ENCODE results near the gene NCR3LG1.

The NCR3LG1 gene

DNA sequence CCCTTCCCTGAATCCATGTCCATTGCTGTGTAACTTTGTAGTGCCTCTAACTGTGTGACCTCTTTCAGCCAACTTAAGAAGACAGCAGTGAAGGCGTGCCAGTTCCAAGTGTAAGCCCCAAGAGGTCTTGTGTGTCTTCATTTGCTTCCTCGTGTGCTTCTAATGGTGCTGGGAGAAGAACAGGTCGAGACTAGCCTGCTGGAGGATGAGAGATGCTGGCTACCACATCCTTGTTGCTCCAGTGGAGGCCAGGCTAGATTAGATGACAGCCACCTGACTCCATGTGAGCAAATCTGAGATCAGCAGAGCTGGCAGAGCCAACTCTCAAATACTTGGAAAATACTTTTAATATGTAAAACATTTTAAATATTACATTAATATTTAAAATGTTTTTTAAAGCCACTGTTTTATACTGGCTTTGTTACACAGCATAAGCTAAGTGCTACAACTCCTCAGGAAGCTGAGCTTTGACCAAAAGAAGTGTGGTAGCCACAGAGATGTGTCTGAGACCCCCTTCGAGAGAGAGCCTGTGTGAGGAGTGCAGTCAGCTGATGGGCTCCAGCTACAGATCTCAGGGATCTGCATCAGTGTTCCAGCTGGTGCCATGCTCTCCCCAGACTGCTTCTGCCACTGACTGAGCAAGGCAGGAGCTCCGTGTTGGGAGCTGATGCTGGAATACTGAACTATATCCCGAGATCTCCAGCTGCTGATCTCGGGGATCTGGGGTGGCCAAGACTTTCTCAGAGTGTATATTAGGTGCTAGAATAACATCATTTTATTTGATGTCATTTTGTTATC is 28.0 kb downstream of the NCR3LG1 start:
- TF ChIP-seq, protein P1, sequence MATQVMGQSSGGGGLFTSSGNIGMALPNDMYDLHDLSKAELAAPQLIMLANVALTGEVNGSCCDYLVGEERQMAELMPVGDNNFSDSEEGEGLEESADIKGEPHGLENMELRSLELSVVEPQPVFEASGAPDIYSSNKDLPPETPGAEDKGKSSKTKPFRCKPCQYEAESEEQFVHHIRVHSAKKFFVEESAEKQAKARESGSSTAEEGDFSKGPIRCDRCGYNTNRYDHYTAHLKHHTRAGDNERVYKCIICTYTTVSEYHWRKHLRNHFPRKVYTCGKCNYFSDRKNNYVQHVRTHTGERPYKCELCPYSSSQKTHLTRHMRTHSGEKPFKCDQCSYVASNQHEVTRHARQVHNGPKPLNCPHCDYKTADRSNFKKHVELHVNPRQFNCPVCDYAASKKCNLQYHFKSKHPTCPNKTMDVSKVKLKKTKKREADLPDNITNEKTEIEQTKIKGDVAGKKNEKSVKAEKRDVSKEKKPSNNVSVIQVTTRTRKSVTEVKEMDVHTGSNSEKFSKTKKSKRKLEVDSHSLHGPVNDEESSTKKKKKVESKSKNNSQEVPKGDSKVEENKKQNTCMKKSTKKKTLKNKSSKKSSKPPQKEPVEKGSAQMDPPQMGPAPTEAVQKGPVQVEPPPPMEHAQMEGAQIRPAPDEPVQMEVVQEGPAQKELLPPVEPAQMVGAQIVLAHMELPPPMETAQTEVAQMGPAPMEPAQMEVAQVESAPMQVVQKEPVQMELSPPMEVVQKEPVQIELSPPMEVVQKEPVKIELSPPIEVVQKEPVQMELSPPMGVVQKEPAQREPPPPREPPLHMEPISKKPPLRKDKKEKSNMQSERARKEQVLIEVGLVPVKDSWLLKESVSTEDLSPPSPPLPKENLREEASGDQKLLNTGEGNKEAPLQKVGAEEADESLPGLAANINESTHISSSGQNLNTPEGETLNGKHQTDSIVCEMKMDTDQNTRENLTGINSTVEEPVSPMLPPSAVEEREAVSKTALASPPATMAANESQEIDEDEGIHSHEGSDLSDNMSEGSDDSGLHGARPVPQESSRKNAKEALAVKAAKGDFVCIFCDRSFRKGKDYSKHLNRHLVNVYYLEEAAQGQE (IDR thresholded peaks at IDR 0.05; ENCODE audit: insufficient read depth in 1 of 2, low read depth in 2 of 2, low read length in 2 of 2), result no peak
- no peak for TF ChIP-seq POLR2AphosphoS5 (IDR thresholded peaks at IDR 0.05; ENCODE audit: low read depth, low read length)
- TF ChIP-seq FOXP2 (optimal IDR thresholded peaks at IDR 0.05; ENCODE audit: borderline replicate concordance, extremely low read depth, extremely low read length, insufficient read depth), result no peak
- no peak for TF ChIP-seq TAF1 (IDR thresholded peaks at IDR 0.05; ENCODE audit: borderline replicate concordance, insufficient read depth, low read length)
- no peak for TF ChIP-seq SIN3A (IDR thresholded peaks at IDR 0.05; ENCODE audit: borderline replicate concordance, insufficient read depth, low read length)

DNA sequence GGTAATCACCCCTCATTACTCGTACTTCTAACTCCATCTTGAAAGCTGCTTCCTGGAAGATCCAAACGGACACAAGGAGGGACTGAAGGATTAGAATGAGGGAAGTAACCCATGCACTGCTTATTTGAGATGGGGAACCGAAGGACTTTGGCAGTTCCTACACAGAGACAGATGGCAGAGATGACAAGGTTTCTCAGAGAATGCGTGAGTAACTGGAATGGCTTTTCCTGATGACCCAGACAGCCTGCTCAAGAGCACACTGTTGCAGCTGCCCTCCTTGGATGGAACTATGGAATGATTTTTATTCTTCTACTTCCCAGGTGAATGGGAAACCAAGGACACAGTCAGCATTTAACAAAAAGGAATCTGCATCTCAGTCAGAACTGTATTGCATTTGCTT is 29.6 kb downstream of the NCR3LG1 start:
- TF ChIP-seq POLR2AphosphoS5 (IDR thresholded peaks at IDR 0.05; ENCODE audit: low read depth, low read length), result no peak
- TF ChIP-seq TAF1 (IDR thresholded peaks at IDR 0.05; ENCODE audit: borderline replicate concordance, insufficient read depth, low read length), result no peak
- no peak for TF ChIP-seq SIN3A (IDR thresholded peaks at IDR 0.05; ENCODE audit: borderline replicate concordance, insufficient read depth, low read length)
- TF ChIP-seq, protein P1 (IDR thresholded peaks at IDR 0.05; ENCODE audit: insufficient read depth in 1 of 2, low read depth in 2 of 2, low read length in 2 of 2), result no peak
- no peak for TF ChIP-seq FOXP2 (optimal IDR thresholded peaks at IDR 0.05; ENCODE audit: borderline replicate concordance, extremely low read depth, extremely low read length, insufficient read depth)

GRCh38 chr11:17382046-17382728 is 30.6 kb downstream of the NCR3LG1 start:
- TF ChIP-seq POLR2AphosphoS5 (IDR thresholded peaks at IDR 0.05; ENCODE audit: low read depth, low read length) (no peak), SIN3A (IDR thresholded peaks at IDR 0.05; ENCODE audit: borderline replicate concordance, insufficient read depth, low read length) (no peak), TAF1 (IDR thresholded peaks at IDR 0.05; ENCODE audit: borderline replicate concordance, insufficient read depth, low read length) (no peak), FOXP2 (optimal IDR thresholded peaks at IDR 0.05; ENCODE audit: borderline replicate concordance, extremely low read depth, extremely low read length, insufficient read depth) (no peak)
- TF ChIP-seq, protein P1 (IDR thresholded peaks at IDR 0.05; ENCODE audit: insufficient read depth in 1 of 2, low read depth in 2 of 2, low read length in 2 of 2), result no peak

GRCh38 chr11:17383461-17383860 is 31.9 kb downstream of the NCR3LG1 start:
- TF ChIP-seq FOXP2 (optimal IDR thresholded peaks at IDR 0.05; ENCODE audit: borderline replicate concordance, extremely low read depth, extremely low read length, insufficient read depth) (no peak), SIN3A (IDR thresholded peaks at IDR 0.05; ENCODE audit: borderline replicate concordance, insufficient read depth, low read length) (no peak), TAF1 (IDR thresholded peaks at IDR 0.05; ENCODE audit: borderline replicate concordance, insufficient read depth, low read length) (no peak), POLR2AphosphoS5 (IDR thresholded peaks at IDR 0.05; ENCODE audit: low read depth, low read length) (no peak)
- TF ChIP-seq, protein P1 (IDR thresholded peaks at IDR 0.05; ENCODE audit: insufficient read depth in 1 of 2, low read depth in 2 of 2, low read length in 2 of 2), result no peak
